DOHH2 (cell line): ENCODE measurements around the gene RBMS3.

Experiments used
- H3F3A ChIP-seq: fragments of 200-600 bp; sonication (generic), shearing (Covaris generic); 2 replicates; pipeline ENCODE4 v1.6.0; 2016; ENCODE audit warnings: antibody characterized with exemption, mild to moderate bottlenecking; ENCODE audit not compliant: control insufficient read depth, insufficient read depth
- H3K27ac ChIP-seq: fragments of 200-600 bp; sonication (generic); 2 replicates; pipeline ENCODE4 v1.5.1; 2014; ENCODE audit warnings: low read depth, mild to moderate bottlenecking, low read length, moderate library complexity
- H3K27me3 ChIP-seq: fragments of 200-600 bp; sonication (generic); 2 replicates; pipeline ENCODE4 v1.6.1; 2014; ENCODE audit warnings: mild to moderate bottlenecking, low read length, mixed read lengths; ENCODE audit not compliant: control insufficient read depth
- H3K36me3 ChIP-seq: fragments of 200-600 bp; sonication (generic); 2 replicates; pipeline ENCODE4 v1.6.1; 2014; ENCODE audit warnings: mild to moderate bottlenecking, low read length, moderate library complexity, mixed read lengths; ENCODE audit not compliant: control insufficient read depth
- H3K4me1 ChIP-seq: fragments of 200-600 bp; sonication (generic); 2 replicates; pipeline ENCODE4 v1.6.1; 2014; ENCODE audit warnings: mild to moderate bottlenecking, low read length, mixed read lengths; ENCODE audit not compliant: control insufficient read depth
- H3K4me2 ChIP-seq: fragments of 200-600 bp; sonication (generic); 2 replicates; pipeline ENCODE4 v1.6.0; 2014; ENCODE audit warnings: mild to moderate bottlenecking, low read length, moderate library complexity
- H3K4me3 ChIP-seq: fragments of 200-600 bp; sonication (generic); 2 replicates; pipeline ENCODE4 v1.5.1; 2014; ENCODE audit warnings: mild to moderate bottlenecking, low read length, mixed read lengths
- H3K79me2 ChIP-seq: fragments of 200-600 bp; sonication (generic); 2 replicates; pipeline ENCODE4 v1.6.1; 2014; ENCODE audit warnings: mild to moderate bottlenecking, low read length, mixed read lengths; ENCODE audit not compliant: control insufficient read depth
- H3K9me2 ChIP-seq: fragments of 200-600 bp; sonication (generic); replicated peaks from 2 replicates; pipeline ENCODE4 v1.6.1; 2014; ENCODE audit warnings: mild to moderate bottlenecking, low read length, mixed read lengths; ENCODE audit not compliant: control insufficient read depth
- H3K9me3 ChIP-seq: fragments of 200-600 bp; sonication (generic); 2 replicates; pipeline ENCODE4 v1.6.1; 2014; ENCODE audit warnings: antibody characterized with exemption, low read length, mixed read lengths; ENCODE audit not compliant: control insufficient read depth, insufficient read depth
- H4K20me1 ChIP-seq: fragments of 200-600 bp; sonication (generic); 2 replicates; pipeline ENCODE4 v1.6.0; 2014; ENCODE audit warnings: low read depth, mild to moderate bottlenecking, antibody characterized with exemption, low read length, moderate library complexity; ENCODE audit not compliant: control insufficient read depth, insufficient read depth
- EZH2phosphoT487 ChIP-seq: fragments of 200-600 bp; sonication (generic); IDR thresholded peaks from 2 replicates; pipeline ENCODE4 v1.6.1; 2017; ENCODE audit warnings: borderline replicate concordance, mild to moderate bottlenecking, antibody characterized with exemption, low read length, moderate library complexity, mixed read lengths
- TF ChIP-seq, protein P1 (sequence below): fragments of 200-600 bp; sonication (generic); IDR thresholded peaks from one replicate; pipeline ENCODE4 v1.5.1; 2014; ENCODE audit warnings: antibody characterized with exemption, mild to moderate bottlenecking, low read depth, low read length; ENCODE audit not compliant: poor library complexity, severe bottlenecking

RBMS3 gene

DNA sequence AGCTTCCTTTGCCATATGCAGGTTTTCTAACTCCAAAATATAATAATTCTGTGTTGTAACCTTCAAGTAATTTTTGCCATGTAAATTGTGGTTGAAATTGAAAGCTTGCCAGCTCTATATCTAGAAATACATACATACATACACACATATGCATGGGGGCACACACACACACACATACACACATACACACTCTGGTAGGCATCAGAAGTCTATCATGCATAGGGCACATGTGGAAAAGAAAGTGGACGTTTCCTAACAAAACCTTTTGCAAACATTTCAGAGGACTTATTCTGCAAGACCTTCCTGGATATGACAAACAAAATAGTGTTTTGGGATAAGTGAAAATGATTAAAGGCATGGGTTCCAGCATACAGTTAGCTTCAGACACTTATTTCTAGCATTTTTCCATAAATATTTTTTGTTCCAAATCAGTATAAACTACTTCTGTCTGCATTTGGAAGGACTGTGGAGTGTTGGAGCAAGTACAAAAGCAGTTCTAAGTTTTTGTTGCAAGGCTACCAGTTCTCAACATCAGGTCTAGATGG lies 578.9 kb downstream of the RBMS3 start:
- no peaks in the 10 kb centered on the region for H3F3A ChIP-seq
- no peak overlapping the region for H3K4me2 ChIP-seq
- H3K27me3 ChIP-seq: no peaks in the 10 kb centered on the region
- no peak overlapping the region for H3K27ac ChIP-seq
- H3K9me3 ChIP-seq: no peaks in the 10 kb centered on the region
- no peak overlapping the region for H3K4me3 ChIP-seq
- TF ChIP-seq, protein P1, sequence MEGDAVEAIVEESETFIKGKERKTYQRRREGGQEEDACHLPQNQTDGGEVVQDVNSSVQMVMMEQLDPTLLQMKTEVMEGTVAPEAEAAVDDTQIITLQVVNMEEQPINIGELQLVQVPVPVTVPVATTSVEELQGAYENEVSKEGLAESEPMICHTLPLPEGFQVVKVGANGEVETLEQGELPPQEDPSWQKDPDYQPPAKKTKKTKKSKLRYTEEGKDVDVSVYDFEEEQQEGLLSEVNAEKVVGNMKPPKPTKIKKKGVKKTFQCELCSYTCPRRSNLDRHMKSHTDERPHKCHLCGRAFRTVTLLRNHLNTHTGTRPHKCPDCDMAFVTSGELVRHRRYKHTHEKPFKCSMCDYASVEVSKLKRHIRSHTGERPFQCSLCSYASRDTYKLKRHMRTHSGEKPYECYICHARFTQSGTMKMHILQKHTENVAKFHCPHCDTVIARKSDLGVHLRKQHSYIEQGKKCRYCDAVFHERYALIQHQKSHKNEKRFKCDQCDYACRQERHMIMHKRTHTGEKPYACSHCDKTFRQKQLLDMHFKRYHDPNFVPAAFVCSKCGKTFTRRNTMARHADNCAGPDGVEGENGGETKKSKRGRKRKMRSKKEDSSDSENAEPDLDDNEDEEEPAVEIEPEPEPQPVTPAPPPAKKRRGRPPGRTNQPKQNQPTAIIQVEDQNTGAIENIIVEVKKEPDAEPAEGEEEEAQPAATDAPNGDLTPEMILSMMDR: no peak
- TF ChIP-seq EZH2phosphoT487: no peak
- H3K36me3 ChIP-seq: no peaks in the 10 kb centered on the region
- H4K20me1 ChIP-seq: no peaks in the 10 kb centered on the region
- no peaks in the 10 kb centered on the region for H3K9me2 ChIP-seq
- H3K79me2 ChIP-seq: no peaks in the 10 kb centered on the region
- no peaks in the 10 kb centered on the region for H3K4me1 ChIP-seq

DNA sequence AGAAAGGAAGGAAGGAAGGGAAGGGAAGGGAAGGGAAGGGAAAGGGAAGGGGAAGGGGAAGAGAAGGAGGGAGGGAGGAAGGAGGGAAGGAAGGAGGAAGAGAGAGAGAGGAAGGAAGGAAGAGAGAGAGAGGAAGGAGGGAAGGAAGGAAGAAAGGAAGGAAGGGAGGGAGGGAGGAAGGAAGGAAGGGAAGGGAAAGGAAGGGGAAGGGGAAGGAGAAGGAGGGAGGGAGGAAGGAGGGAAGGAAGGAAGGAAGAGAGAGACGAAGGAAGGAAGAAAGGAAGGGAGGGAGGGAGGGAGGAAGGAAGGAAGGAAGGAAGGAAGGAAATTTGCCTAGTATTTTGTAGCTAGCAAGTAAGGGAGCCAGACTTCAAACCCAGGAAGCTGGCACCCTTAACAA lies 583.9 kb downstream of the RBMS3 start:
- H3F3A ChIP-seq: no peaks in the 10 kb centered on the region
- H3K4me1 ChIP-seq: no peaks in the 10 kb centered on the region
- no peaks in the 10 kb centered on the region for H3K9me3 ChIP-seq
- no peak overlapping the region for H3K27ac ChIP-seq
- no peaks in the 10 kb centered on the region for H3K27me3 ChIP-seq
- H3K4me2 ChIP-seq: no peak overlapping the region
- no peaks in the 10 kb centered on the region for H3K9me2 ChIP-seq
- TF ChIP-seq, protein P1: no peak
- no peak for TF ChIP-seq EZH2phosphoT487
- no peaks in the 10 kb centered on the region for H3K36me3 ChIP-seq
- H3K79me2 ChIP-seq: no peaks in the 10 kb centered on the region
- H4K20me1 ChIP-seq: no peaks in the 10 kb centered on the region
- no peak overlapping the region for H3K4me3 ChIP-seq

DNA sequence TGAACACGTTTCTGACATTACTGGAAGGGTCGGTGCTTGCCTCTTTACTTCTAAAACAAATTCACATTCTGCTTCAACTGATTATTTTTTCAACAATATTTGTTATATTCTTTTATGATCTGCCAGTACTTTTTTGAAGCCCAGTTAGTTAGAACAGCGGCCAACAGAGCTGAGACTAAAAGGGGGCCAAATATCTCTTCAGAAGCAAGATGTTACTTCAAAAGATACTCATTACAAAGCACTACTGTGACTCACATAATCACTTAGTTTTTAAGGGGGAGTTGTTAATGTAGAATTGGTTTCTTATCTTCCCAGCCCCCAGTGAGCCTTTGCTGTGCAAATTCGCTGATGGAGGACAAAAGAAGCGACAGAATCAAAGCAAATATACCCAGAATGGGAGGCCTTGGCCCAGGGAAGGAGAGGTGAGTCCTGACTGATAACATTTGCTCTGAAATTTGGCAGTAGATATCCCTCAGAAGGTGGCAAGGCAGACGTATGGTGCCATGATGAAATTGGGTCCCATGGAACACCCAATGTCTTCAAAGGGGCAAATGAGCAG lies 587.8 kb downstream of the RBMS3 start:
- Histone ChIP-seq H3F3A (no peaks in the 10 kb centered on the region), H3K36me3 (no peaks in the 10 kb centered on the region), H3K4me3 (no peak overlapping the region), H3K79me2 (no peaks in the 10 kb centered on the region), H3K4me1 (no peaks in the 10 kb centered on the region), H3K27ac (no peak overlapping the region), H3K4me2 (no peak overlapping the region), H3K27me3 (no peaks in the 10 kb centered on the region), H3K9me3 (no peaks in the 10 kb centered on the region; the same call in 1 of the 2 replicates), H4K20me1 (no peaks in the 10 kb centered on the region), H3K9me2 (no peaks in the 10 kb centered on the region)
- TF ChIP-seq, protein P1: no peak
- TF ChIP-seq EZH2phosphoT487: no peak
